H1 (cell line): ENCODE results near the gene KIZ. TPM values are rescaled to one million over a fixed set of nuclear protein-coding genes. Genes with fewer than 3 reads are reported as not detected.
A peak's percentile ranks its signal among the peaks of the same experiment; 100 is the strongest.

Experiments
- BACH1 ChIP-seq: IDR thresholded peaks from 2 replicates; pipeline ENCODE4 v1.6.1; 2012; ENCODE audit warnings: low read length, improper control_type of control experiment
- EGR1 ChIP-seq: IDR thresholded peaks from 2 replicates; pipeline ENCODE4 v1.6.1; 2011; ENCODE audit warnings: low read depth, low read length, borderline replicate concordance
- NRF1 ChIP-seq: IDR thresholded peaks from 2 replicates; pipeline ENCODE4 v1.6.1; 2011; ENCODE audit warnings: mild to moderate bottlenecking, low read depth, low read length, improper control_type of control experiment
- SAP30 ChIP-seq: fragments of 300-600 bp; sonication (generic); IDR thresholded peaks from 2 replicates; pipeline ENCODE4 v1.7.1; 2012; ENCODE audit warnings: low read length, moderate library complexity, mild to moderate bottlenecking, inconsistent platforms; ENCODE audit not compliant: insufficient read depth, insufficient replicate concordance
- SIN3A ChIP-seq, 2 experiments: IDR thresholded peaks in 1 of 2; conservative IDR thresholded peaks in 1 of 2; 2 replicates each; pipeline ENCODE4 v1.6.1; 2011 to 2012; ENCODE audit warnings: low read length in 2 of 2, improper control_type of control experiment in 1 of 2, low read depth in 1 of 2, mild to moderate bottlenecking in 1 of 2
- SP4 ChIP-seq: IDR thresholded peaks from 2 replicates; pipeline ENCODE4 v1.6.1; 2012; ENCODE audit warnings: low read length, inconsistent platforms
- TEAD4 ChIP-seq: IDR thresholded peaks from 2 replicates; pipeline ENCODE4 v1.6.1; 2012; ENCODE audit warnings: low read depth, low read length, inconsistent platforms, mixed read lengths
- USF2 ChIP-seq: IDR thresholded peaks from 2 replicates; pipeline ENCODE4 v1.6.1; 2011; ENCODE audit warnings: low read length, improper control_type of control experiment
- polyA plus RNA-seq, 7 experiments: library from polyadenylated mRNA; depleted of rRNA in 3 of 7; stranded (reverse) in 5 of 7; unstranded in 2 of 7; fragments of >200 nt in 5 of 7; fragments of 200-250 nt in 2 of 7; gene quantifications; 1 replicate in 5 of 7; 2 replicates in 1 of 7; 4 replicates in 1 of 7; pipeline versions ENCODE4 v1.2.1 to v1.2.3, GENCODE V29; 2011 to 2013; ENCODE audit warnings: missing spikeins in 2 of 7, mixed read lengths in 2 of 7
- total RNA-seq: library from RNA; stranded (reverse); fragmentation: NEBNext Ultra II Directional; extraction: Animal tissue kit (Norgen Biotek cat#: 25700); gene quantifications from 2 replicates; pipeline ENCODE4 v1.2.1, GENCODE V29; 2021
- TF ChIP-seq, protein P1 (sequence below): fragments of 300-600 bp; sonication (generic); IDR thresholded peaks from 2 replicates; pipeline ENCODE4 v1.7.1; 2012; ENCODE audit warnings: low read length, moderate library complexity, mild to moderate bottlenecking, inconsistent platforms; ENCODE audit not compliant: insufficient replicate concordance

KIZ gene
- total and polyA plus RNA-seq, 2 of the 8 experiments (the other 6 are each of a cell fraction or from before 2014, with no cell fraction given) = 13.0 to 51.7 TPM

GRCh38 chr20:21125849-21126580 is at the start of gene KIZ (continued):
- no peak for TF ChIP-seq USF2
- TF ChIP-seq SIN3A (conservative IDR thresholded peaks at IDR 0.05 in 1 of 2, IDR thresholded peaks at IDR 0.05 in 1 of 2; ENCODE audit: low read depth in 1 of 2, low read length in 2 of 2) = peak in 1 of 2 experiments; percentile 73; a peak in 2 of 4 replicates
- TF ChIP-seq TEAD4 = no peak
- TF ChIP-seq, protein P1, sequence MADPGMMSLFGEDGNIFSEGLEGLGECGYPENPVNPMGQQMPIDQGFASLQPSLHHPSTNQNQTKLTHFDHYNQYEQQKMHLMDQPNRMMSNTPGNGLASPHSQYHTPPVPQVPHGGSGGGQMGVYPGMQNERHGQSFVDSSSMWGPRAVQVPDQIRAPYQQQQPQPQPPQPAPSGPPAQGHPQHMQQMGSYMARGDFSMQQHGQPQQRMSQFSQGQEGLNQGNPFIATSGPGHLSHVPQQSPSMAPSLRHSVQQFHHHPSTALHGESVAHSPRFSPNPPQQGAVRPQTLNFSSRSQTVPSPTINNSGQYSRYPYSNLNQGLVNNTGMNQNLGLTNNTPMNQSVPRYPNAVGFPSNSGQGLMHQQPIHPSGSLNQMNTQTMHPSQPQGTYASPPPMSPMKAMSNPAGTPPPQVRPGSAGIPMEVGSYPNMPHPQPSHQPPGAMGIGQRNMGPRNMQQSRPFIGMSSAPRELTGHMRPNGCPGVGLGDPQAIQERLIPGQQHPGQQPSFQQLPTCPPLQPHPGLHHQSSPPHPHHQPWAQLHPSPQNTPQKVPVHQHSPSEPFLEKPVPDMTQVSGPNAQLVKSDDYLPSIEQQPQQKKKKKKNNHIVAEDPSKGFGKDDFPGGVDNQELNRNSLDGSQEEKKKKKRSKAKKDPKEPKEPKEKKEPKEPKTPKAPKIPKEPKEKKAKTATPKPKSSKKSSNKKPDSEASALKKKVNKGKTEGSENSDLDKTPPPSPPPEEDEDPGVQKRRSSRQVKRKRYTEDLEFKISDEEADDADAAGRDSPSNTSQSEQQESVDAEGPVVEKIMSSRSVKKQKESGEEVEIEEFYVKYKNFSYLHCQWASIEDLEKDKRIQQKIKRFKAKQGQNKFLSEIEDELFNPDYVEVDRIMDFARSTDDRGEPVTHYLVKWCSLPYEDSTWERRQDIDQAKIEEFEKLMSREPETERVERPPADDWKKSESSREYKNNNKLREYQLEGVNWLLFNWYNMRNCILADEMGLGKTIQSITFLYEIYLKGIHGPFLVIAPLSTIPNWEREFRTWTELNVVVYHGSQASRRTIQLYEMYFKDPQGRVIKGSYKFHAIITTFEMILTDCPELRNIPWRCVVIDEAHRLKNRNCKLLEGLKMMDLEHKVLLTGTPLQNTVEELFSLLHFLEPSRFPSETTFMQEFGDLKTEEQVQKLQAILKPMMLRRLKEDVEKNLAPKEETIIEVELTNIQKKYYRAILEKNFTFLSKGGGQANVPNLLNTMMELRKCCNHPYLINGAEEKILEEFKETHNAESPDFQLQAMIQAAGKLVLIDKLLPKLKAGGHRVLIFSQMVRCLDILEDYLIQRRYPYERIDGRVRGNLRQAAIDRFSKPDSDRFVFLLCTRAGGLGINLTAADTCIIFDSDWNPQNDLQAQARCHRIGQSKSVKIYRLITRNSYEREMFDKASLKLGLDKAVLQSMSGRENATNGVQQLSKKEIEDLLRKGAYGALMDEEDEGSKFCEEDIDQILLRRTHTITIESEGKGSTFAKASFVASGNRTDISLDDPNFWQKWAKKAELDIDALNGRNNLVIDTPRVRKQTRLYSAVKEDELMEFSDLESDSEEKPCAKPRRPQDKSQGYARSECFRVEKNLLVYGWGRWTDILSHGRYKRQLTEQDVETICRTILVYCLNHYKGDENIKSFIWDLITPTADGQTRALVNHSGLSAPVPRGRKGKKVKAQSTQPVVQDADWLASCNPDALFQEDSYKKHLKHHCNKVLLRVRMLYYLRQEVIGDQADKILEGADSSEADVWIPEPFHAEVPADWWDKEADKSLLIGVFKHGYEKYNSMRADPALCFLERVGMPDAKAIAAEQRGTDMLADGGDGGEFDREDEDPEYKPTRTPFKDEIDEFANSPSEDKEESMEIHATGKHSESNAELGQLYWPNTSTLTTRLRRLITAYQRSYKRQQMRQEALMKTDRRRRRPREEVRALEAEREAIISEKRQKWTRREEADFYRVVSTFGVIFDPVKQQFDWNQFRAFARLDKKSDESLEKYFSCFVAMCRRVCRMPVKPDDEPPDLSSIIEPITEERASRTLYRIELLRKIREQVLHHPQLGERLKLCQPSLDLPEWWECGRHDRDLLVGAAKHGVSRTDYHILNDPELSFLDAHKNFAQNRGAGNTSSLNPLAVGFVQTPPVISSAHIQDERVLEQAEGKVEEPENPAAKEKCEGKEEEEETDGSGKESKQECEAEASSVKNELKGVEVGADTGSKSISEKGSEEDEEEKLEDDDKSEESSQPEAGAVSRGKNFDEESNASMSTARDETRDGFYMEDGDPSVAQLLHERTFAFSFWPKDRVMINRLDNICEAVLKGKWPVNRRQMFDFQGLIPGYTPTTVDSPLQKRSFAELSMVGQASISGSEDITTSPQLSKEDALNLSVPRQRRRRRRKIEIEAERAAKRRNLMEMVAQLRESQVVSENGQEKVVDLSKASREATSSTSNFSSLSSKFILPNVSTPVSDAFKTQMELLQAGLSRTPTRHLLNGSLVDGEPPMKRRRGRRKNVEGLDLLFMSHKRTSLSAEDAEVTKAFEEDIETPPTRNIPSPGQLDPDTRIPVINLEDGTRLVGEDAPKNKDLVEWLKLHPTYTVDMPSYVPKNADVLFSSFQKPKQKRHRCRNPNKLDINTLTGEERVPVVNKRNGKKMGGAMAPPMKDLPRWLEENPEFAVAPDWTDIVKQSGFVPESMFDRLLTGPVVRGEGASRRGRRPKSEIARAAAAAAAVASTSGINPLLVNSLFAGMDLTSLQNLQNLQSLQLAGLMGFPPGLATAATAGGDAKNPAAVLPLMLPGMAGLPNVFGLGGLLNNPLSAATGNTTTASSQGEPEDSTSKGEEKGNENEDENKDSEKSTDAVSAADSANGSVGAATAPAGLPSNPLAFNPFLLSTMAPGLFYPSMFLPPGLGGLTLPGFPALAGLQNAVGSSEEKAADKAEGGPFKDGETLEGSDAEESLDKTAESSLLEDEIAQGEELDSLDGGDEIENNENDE = no peak
- TF ChIP-seq BACH1 = no peak
- 0 out of 2 replicates have a peak, but pooled peaks have one; percentile 67 for TF ChIP-seq SP4
- TF ChIP-seq EGR1 = no peak
- no peak for TF ChIP-seq NRF1
- TF ChIP-seq SAP30 = peak; percentile 87
